ENCODE measurements around the gene CLEC14A.

GRCh38 chr14:38207736-38208617 is 47.9 kb downstream of the CLEC14A start, which contains the start of gene SSTR1:
- peak; percentile 89 for TF ChIP-seq EZH2 (IDR thresholded peaks at IDR 0.05)
- TF ChIP-seq CTCF (IDR thresholded peaks at IDR 0.05) = no peak
- peak; percentile 70 for TF ChIP-seq EZH2phosphoT487 (IDR thresholded peaks at IDR 0.05)

Data from neural progenitor cell (in vitro differentiated cells).